ENCODE results near the gene ZNF587.

GRCh38 chr19:57803594-57804325, 45.9 kb upstream of the ZNF587 start:
- TF ChIP-seq, protein P1, sequence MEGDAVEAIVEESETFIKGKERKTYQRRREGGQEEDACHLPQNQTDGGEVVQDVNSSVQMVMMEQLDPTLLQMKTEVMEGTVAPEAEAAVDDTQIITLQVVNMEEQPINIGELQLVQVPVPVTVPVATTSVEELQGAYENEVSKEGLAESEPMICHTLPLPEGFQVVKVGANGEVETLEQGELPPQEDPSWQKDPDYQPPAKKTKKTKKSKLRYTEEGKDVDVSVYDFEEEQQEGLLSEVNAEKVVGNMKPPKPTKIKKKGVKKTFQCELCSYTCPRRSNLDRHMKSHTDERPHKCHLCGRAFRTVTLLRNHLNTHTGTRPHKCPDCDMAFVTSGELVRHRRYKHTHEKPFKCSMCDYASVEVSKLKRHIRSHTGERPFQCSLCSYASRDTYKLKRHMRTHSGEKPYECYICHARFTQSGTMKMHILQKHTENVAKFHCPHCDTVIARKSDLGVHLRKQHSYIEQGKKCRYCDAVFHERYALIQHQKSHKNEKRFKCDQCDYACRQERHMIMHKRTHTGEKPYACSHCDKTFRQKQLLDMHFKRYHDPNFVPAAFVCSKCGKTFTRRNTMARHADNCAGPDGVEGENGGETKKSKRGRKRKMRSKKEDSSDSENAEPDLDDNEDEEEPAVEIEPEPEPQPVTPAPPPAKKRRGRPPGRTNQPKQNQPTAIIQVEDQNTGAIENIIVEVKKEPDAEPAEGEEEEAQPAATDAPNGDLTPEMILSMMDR (IDR thresholded peaks at IDR 0.05), result no peak
- no peak for TF ChIP-seq POLR2A (IDR thresholded peaks at IDR 0.05)

Data from gastroesophageal sphincter (tissue), 3 donors.